GM19043 (cell line): Measurements from ENCODE around the gene PLA2G2D.

Source experiments
- ATAC-seq: cut with Tn5 transposase; IDR thresholded peaks from one replicate; pipeline ENCODE4 v1.9.1; 2021; ENCODE audit warnings: low read depth; ENCODE audit not compliant: unreplicated experiment

The PLA2G2D gene

GRCh38 chr1:20120796-20121195, 1.5 kb upstream of the PLA2G2D start:
- no peak for ATAC-seq

GRCh38 chr1:20117236-20117635, 2.1 kb downstream of the PLA2G2D start:
- no peak for ATAC-seq

- no peak for ATAC-seq
These were observed 3.4 kb downstream of the PLA2G2D start for GRCh38 chr1:20115916-20116315.

GRCh38 chr1:20115479-20115878, 3.9 kb downstream of the PLA2G2D start:
- no peak for ATAC-seq

- no peak for ATAC-seq
These were observed 5.2 kb downstream of the PLA2G2D start for GRCh38 chr1:20114021-20114648.

- ATAC-seq = no peak
These were observed 6.9 kb downstream of the PLA2G2D start for GRCh38 chr1:20112279-20113000.

GRCh38 chr1:20111452-20111851, 7.9 kb downstream of the PLA2G2D start:
- no peak for ATAC-seq

- no peak for ATAC-seq
These were observed 8.7 kb downstream of the PLA2G2D start for GRCh38 chr1:20110679-20111078.

- ATAC-seq = no peak
These were observed 10.0 kb downstream of the PLA2G2D start for GRCh38 chr1:20109223-20109856.

GRCh38 chr1:20108366-20109123, 10.8 kb downstream of the PLA2G2D start:
- no peak for ATAC-seq

- no peak for ATAC-seq
These were observed 11.5 kb downstream of the PLA2G2D start for GRCh38 chr1:20107796-20108195.

- no peak for ATAC-seq
These were observed 12.0 kb downstream of the PLA2G2D start for GRCh38 chr1:20107351-20107750.

GRCh38 chr1:20105856-20106255, 13.5 kb downstream of the PLA2G2D start:
- ATAC-seq = no peak

GRCh38 chr1:20102875-20103274, 16.5 kb downstream of the PLA2G2D start:
- ATAC-seq = no peak

GRCh38 chr1:20100632-20101355, 18.5 kb downstream of the PLA2G2D start:
- ATAC-seq = no peak

- no peak for ATAC-seq
These were observed 19.8 kb downstream of the PLA2G2D start for GRCh38 chr1:20099533-20099932.

GRCh38 chr1:20096840-20097447, 22.4 kb downstream of the PLA2G2D start:
- no peak for ATAC-seq

- no peak for ATAC-seq
These were observed 23.5 kb downstream of the PLA2G2D start for GRCh38 chr1:20095564-20096434.

GRCh38 chr1:20093940-20094391, 25.4 kb downstream of the PLA2G2D start:
- no peak for ATAC-seq
